Measurements from ENCODE around the gene SLAMF9.

DNA sequence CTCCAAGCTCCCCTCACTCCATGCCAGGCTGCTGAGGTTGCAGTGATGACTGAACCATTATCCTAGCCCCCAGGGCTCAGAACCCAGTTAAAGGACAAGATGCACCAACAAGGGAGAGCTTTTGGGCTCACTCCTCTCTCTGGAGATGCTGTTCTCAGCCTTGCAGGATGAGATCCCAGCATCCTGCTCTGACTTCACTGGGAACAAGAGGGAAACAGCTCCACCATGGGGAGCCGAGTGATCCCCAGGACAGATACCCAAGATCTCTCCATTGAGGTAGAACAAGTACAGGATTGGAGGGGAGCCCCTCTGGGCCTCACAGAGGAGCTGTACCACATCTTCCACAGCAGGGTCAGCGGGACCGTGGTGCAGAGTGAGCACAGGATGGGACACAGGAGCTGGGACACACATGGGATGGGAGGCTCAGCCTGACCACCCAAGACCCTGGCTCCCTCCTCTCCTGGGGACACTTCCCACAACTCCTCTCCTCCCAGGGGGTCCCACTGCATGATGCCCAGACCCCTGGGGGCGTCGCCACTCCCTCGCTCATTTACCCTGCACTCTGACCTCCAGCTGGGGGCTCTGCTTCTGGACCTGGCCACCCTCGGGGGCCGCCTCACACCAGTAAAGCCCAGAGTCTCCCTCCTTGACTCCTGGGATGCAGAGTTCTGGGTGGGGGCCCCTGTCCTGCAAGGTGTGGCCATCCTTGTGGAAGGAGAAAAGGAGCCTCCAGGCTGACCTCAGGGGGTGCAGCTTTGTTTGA, 18.6 kb upstream of the SLAMF9 start:
- TF ChIP-seq CTCF (IDR thresholded peaks at IDR 0.05) (no peak), ZFX (IDR thresholded peaks at IDR 0.05; ENCODE audit: borderline replicate concordance) (no peak)

Data from 22Rv1 (cell line).